CD4-positive, alpha-beta memory T cell (primary cell): ENCODE data around the gene SLC37A2. TPM values are rescaled to one million over a fixed set of nuclear protein-coding genes. Genes with fewer than 3 reads are reported as not detected.

Experiments
- CTCF ChIA-PET: fragments of 350-600 bp; sonication (Branson Sonifier 250); formaldehyde crosslinking; loops from one replicate; lab custom pipeline; 2021; ENCODE audit warnings: inconsistent platforms; ENCODE audit not compliant: partially characterized antibody; lab: Charles Lee
- POLR2A ChIA-PET: fragments of 350-600 bp; sonication (Branson Sonifier 250); formaldehyde crosslinking; loops from one replicate; lab custom pipeline; 2021; ENCODE audit not compliant: partially characterized antibody; lab: Charles Lee
- DNase-seq, 5 donors: peaks; one replicate each; pipeline versions ENCODE4 v3.0.0 to v3.0.0-alpha.2; 2020 to 2022; ENCODE audit warnings: mixed read lengths in 1 of 5
- H3K27ac ChIP-seq: one replicate; pipeline ENCODE4 v1.7.0; 2013; ENCODE audit warnings: low read depth, low read length
- H3K27me3 ChIP-seq: 2 replicates; pipeline ENCODE4 v1.7.0; 2013; ENCODE audit warnings: mild to moderate bottlenecking, low read length, moderate library complexity; ENCODE audit not compliant: insufficient read depth
- H3K36me3 ChIP-seq: 2 replicates; pipeline ENCODE4 v1.7.0; 2013; ENCODE audit warnings: mild to moderate bottlenecking, low read length, moderate library complexity; ENCODE audit not compliant: insufficient read depth
- H3K4me1 ChIP-seq: 2 replicates; pipeline ENCODE4 v1.7.0; 2013; ENCODE audit warnings: mild to moderate bottlenecking, low read length, moderate library complexity; ENCODE audit not compliant: insufficient read depth
- H3K4me3 ChIP-seq, 2 donors: one replicate each; pipeline ENCODE4 v1.7.0; 2013; ENCODE audit warnings: low read length in 2 of 2, mild to moderate bottlenecking in 1 of 2
- H3K9me3 ChIP-seq, 2 donors: one replicate each; pipeline ENCODE4 v1.7.0; 2013; ENCODE audit warnings: low read length in 2 of 2, control low read depth in 1 of 2; ENCODE audit not compliant: control insufficient read depth in 1 of 2
- H3K27ac Mint-ChIP-seq, 7 donors: one replicate each; pipeline ENCODE4 v1.8.0; 2020 to 2021; ENCODE audit warnings: mixed read lengths in 7 of 7, mild to moderate bottlenecking in 6 of 7, inconsistent platforms in 3 of 7, moderate library complexity in 3 of 7
- H3K27me3 Mint-ChIP-seq, 2 donors: one replicate each; pipeline ENCODE4 v1.8.0; 2020 to 2021; ENCODE audit warnings: mixed read lengths in 2 of 2
- H3K36me3 Mint-ChIP-seq, 2 donors: one replicate each; pipeline ENCODE4 v1.8.0; 2020 to 2021; ENCODE audit warnings: mixed read lengths in 2 of 2, inconsistent platforms in 1 of 2, mild to moderate bottlenecking in 1 of 2
- H3K4me1 Mint-ChIP-seq, 4 donors: one replicate each; pipeline ENCODE4 v1.8.0; 2020 to 2021; ENCODE audit warnings: mixed read lengths in 4 of 4, mild to moderate bottlenecking in 1 of 4
- H3K4me3 Mint-ChIP-seq, 8 donors: one replicate each; pipeline ENCODE4 v1.8.0; 2020 to 2021; ENCODE audit warnings: mixed read lengths in 8 of 8, mild to moderate bottlenecking in 7 of 8, moderate library complexity in 6 of 8, inconsistent platforms in 3 of 8
- H3K9me3 Mint-ChIP-seq, 8 donors: one replicate each; pipeline ENCODE4 v1.8.0; 2020 to 2021; ENCODE audit warnings: mixed read lengths in 8 of 8, mild to moderate bottlenecking in 5 of 8, inconsistent platforms in 3 of 8, moderate library complexity in 1 of 8
- intact Hi-C: fragments of 100-400 bp; cut with micrococcal nuclease; formaldehyde crosslinking; loops from one replicate; pipeline ENCODE4 v1.15.1; 2023
- polyA plus RNA-seq, 2 donors: library from polyadenylated mRNA; unstranded; fragments of 300-500 nt; fragmentation: Illumina TruSeq; gene quantifications; one replicate each; pipeline ENCODE4 v1.2.3, GENCODE V29; 2021
- total RNA-seq, 2 experiments: library from RNA; stranded (reverse); gene quantifications; one replicate each; pipeline ENCODE4 v1.2.3, GENCODE V29; 2021

The SLC37A2 gene
- total and polyA plus RNA-seq, 4 experiments from 2014 or later: 3.8 to 4.8 TPM; not detected in 2

DNA sequence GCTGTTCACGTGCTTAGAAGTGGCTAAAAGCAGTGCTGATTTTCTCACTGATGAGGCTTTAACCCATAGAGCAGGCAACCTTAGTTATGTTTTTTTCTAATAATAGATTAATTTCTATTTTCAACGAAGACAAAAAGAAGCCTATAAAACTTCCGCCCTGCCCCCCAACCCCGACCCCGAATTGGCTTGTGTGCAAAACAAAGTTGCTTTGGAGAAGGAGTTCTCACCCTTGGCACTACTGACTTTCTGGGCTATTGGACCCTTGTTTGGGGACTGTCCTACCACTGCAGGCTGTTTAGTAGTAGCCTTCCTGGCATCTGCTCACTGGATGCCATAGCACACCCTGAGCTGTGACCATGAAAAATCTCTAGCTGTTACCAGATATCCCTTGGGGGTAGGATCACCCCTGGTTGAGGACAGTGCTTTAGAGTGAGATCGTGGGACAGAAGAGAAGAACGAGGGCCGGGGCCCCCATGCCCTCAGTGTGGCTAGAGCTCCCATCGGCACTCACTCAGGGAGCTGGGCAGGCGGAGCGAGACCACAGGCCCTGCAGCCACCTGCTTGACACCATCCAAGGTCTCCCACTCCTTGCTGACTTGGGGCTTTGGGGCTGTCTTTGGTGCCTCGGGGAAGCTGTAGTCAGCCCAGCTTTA, 16.9 kb downstream of the SLC37A2 start:
- Histone ChIP-seq H3K36me3 (no peaks in the 10 kb centered on the region), H3K4me1 (no peaks in the 10 kb centered on the region), H3K27me3 (no peaks in the 10 kb centered on the region), H3K4me3 (no peak overlapping the region), H3K9me3 (no peaks in the 10 kb centered on the region), H3K27ac (no peak overlapping the region)
- ChIA-PET POLR2A (no interaction called here), CTCF (no interaction called here)
- intact Hi-C loops: no loop called here
- no peaks in the 10 kb centered on the region for H3K9me3 Mint-ChIP-seq
- peaks cover 8 to 12% of the 10 kb centered on the region in 2 donors for H3K27me3 Mint-ChIP-seq
- H3K27ac Mint-ChIP-seq: no peak overlapping the region
- no peak for DNase-seq
- peaks cover 0 to 1% (median 0%) of the 10 kb centered on the region in 4 donors for H3K4me1 Mint-ChIP-seq
- no peak overlapping the region for H3K4me3 Mint-ChIP-seq
- no peaks in the 10 kb centered on the region for H3K36me3 Mint-ChIP-seq

DNA sequence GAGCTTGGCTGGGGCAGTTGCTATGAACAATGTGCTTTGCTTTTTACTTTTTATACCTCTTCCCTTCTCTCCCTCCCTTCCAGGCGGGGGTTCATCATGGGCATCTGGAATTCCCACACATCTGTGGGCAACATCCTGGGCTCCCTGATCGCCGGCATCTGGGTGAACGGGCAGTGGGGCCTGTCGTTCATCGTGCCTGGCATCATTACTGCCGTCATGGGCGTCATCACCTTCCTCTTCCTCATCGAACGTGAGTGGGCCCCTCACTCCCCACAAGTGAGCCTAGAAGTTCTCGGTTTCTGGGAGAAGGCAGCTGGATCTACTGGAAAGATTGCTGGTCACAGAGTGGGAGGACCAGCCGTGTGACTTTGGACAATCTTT, 17.4 kb downstream of the SLC37A2 start:
- Histone ChIP-seq H3K4me1 (no peaks in the 10 kb centered on the region), H3K36me3 (no peaks in the 10 kb centered on the region), H3K9me3 (no peaks in the 10 kb centered on the region), H3K27me3 (no peaks in the 10 kb centered on the region), H3K27ac (no peak overlapping the region), H3K4me3 (no peak overlapping the region)
- DNase-seq: no peak
- intact Hi-C loops: no loop called here
- Mint-ChIP-seq H3K9me3 (no peaks in the 10 kb centered on the region), H3K4me3 (no peak overlapping the region), H3K36me3 (no peaks in the 10 kb centered on the region), H3K4me1 (peaks cover 0 to 1% (median 0%) of the 10 kb centered on the region in 4 donors), H3K27me3 (peaks cover 5 to 12% of the 10 kb centered on the region in 2 donors), H3K27ac (no peak overlapping the region)
- ChIA-PET CTCF (no interaction called here), POLR2A (no interaction called here)

DNA sequence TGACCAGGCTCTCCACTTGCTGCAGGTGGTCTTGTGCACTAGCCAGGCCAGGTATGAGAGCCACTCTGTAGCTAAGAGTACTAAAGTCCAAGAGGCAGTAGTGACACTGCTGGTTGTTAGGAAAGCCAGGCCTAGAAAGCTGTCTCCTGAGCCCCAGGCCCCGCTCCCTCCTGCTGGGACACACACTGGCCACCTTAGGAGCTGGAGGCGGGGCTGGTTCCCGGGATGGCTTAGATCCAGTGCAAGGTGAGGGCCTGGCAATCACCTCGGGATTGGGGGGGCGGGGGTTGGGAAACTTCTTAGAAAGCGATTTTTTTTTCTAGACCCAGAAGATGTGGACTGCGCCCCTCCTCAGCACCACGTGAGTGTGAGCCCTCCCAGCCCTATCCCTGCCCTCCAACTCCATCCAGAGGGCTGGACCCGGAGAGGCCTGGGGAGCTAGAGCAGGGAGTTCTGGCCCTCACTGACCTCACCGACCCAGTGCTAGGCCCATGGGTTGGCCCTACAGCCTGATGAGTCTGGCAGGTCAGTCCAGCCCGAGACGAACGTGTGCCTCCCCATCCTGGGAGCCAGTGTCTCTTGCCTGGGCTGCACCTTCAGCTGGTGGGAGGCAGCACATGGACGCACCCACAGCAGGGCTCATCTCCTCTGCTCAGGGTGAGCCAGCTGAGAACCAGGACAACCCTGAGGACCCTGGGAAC, 18.1 kb downstream of the SLC37A2 start:
- Mint-ChIP-seq H3K9me3 (no peaks in the 10 kb centered on the region), H3K4me1 (peaks cover 0 to 1% (median 0%) of the 10 kb centered on the region in 4 donors), H3K4me3 (no peak overlapping the region), H3K27me3 (peaks cover 5 to 14% of the 10 kb centered on the region in 2 donors), H3K36me3 (no peaks in the 10 kb centered on the region), H3K27ac (no peak overlapping the region)
- intact Hi-C loops: no loop called here
- Histone ChIP-seq H3K9me3 (no peaks in the 10 kb centered on the region), H3K36me3 (no peaks in the 10 kb centered on the region), H3K27me3 (no peaks in the 10 kb centered on the region), H3K4me3 (no peak overlapping the region), H3K4me1 (no peaks in the 10 kb centered on the region), H3K27ac (no peak overlapping the region)
- CTCF ChIA-PET: no interaction called here
- no peak for DNase-seq
- POLR2A ChIA-PET: no interaction called here

DNA sequence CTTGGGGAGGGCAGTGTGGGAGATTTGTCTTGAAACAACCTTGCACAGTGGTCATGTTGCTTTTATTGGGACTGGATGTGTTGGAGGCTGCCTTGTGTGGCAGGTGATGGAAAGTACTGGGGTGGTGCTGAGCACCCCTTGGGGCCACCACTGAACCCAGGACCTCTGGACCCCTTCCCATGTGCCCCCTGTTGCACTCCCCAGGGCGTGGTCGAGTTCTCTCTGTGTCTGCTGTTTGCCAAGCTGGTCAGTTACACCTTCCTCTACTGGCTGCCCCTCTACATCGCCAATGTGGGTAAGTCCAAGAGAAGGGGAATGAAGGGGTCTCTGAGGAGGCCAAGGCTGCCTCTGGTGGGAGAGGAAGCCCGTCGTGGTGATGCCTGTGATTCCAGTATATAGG, 18.9 kb downstream of the SLC37A2 start:
- H3K27ac ChIP-seq: no peak overlapping the region
- H3K9me3 ChIP-seq: no peaks in the 10 kb centered on the region
- no peaks in the 10 kb centered on the region for H3K36me3 ChIP-seq
- CTCF ChIA-PET: no interaction called here
- POLR2A ChIA-PET: no interaction called here
- no peak for DNase-seq
- Mint-ChIP-seq H3K4me3 (no peak overlapping the region), H3K4me1 (peaks cover 0 to 1% (median 0%) of the 10 kb centered on the region in 4 donors), H3K27me3 (peaks cover 5 to 14% of the 10 kb centered on the region in 2 donors), H3K27ac (no peak overlapping the region), H3K36me3 (no peaks in the 10 kb centered on the region), H3K9me3 (no peaks in the 10 kb centered on the region)
- no peaks in the 10 kb centered on the region for H3K4me1 ChIP-seq
- intact Hi-C loops: no loop called here
- H3K27me3 ChIP-seq: no peaks in the 10 kb centered on the region
- no peak overlapping the region for H3K4me3 ChIP-seq

DNA sequence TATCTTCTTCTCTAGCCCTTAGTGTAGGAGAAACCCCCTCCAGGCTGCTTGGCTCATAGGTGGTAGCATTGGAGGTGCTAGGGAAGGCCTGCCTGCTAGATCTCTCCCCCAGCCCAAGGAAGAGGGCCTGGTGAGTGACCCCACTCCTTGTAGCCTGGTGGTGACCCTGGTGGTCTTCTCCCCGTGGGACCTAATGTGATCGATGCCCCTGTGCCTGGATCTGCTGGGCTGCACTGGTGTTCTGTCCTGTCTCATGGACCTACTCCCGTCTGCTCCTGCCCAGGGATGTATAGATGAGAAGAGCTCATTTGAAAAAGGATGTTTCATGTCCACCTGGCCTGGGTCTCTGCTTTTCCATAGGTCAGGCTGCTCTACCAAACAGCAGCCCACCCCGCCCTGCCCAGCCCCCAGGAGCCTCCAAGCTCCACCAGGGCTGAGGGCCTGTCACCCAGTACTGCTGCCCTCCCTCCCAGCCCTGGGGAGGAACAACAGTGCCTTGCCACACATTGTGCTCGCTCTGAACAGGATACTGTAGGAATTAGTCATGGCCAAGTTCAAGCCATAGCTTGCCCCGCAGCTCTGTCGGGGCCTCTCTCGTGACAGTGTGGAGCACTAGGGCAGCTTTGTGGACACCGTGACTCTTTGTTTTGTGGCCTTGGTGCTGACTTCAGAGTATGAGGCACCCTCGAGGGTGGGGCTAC, 19.7 kb downstream of the SLC37A2 start:
- Histone ChIP-seq H3K36me3 (no peaks in the 10 kb centered on the region), H3K4me1 (no peaks in the 10 kb centered on the region), H3K27me3 (no peaks in the 10 kb centered on the region), H3K9me3 (no peaks in the 10 kb centered on the region), H3K27ac (no peak overlapping the region), H3K4me3 (no peak overlapping the region)
- H3K27me3 Mint-ChIP-seq: peaks cover 5 to 13% of the 10 kb centered on the region in 2 donors
- H3K4me1 Mint-ChIP-seq: peaks cover 0 to 1% (median 0%) of the 10 kb centered on the region in 4 donors
- H3K27ac Mint-ChIP-seq: no peak overlapping the region
- H3K36me3 Mint-ChIP-seq: no peaks in the 10 kb centered on the region
- POLR2A ChIA-PET: no interaction called here
- H3K9me3 Mint-ChIP-seq: no peaks in the 10 kb centered on the region
- no peak for DNase-seq
- no peak overlapping the region for H3K4me3 Mint-ChIP-seq
- intact Hi-C loops: no loop called here
- CTCF ChIA-PET: no interaction called here

DNA sequence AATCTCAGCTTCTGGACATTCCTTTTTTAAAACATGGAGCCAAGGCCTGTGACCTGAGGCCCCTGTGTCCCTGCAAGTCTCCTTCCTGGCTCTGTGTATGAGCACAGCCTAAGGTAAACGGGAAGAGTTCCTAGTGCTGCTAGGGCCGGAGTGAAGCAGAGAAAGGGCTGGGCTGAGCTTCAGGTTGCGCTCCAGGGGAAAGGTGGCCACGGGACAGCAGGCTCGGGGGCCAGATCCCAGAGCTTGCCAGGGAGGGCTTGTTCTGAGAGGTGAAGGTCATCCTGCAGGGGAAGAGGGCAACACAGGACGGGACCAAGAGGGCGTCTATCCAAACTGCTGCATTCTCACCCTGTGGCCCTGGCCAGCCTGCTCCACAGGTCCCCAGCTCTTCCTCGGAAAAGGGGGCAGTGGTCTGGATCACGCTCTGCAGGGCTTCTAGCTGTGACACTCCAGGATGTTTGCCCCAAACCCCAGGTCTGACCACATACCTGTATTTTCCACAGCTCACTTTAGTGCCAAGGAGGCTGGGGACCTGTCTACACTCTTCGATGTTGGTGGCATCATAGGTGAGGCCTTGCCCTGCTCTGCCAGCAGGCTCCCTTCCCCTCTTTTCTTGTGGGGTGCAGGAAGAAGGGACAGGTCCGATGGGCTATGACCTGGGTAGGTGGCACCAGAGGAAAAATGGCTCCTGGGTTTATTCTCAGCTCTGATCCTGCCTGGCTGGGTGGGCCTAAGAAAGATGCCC, 20.4 kb downstream of the SLC37A2 start:
- no peaks in the 10 kb centered on the region for H3K36me3 ChIP-seq
- DNase-seq: no peak
- ChIA-PET POLR2A (no interaction called here), CTCF (no interaction called here)
- H3K27me3 ChIP-seq: no peaks in the 10 kb centered on the region
- peaks cover 0 to 1% (median 0%) of the 10 kb centered on the region in 4 donors for H3K4me1 Mint-ChIP-seq
- no peaks in the 10 kb centered on the region for H3K4me1 ChIP-seq
- peaks cover 2 to 7% of the 10 kb centered on the region in 2 donors for H3K27me3 Mint-ChIP-seq
- no peaks in the 10 kb centered on the region for H3K9me3 Mint-ChIP-seq
- no peaks in the 10 kb centered on the region for H3K36me3 Mint-ChIP-seq
- H3K27ac Mint-ChIP-seq: no peak overlapping the region
- no peaks in the 10 kb centered on the region for H3K9me3 ChIP-seq
- intact Hi-C loops: no loop called here
- H3K4me3 Mint-ChIP-seq: no peak overlapping the region
- no peak overlapping the region for H3K4me3 ChIP-seq
- H3K27ac ChIP-seq: no peak overlapping the region

DNA sequence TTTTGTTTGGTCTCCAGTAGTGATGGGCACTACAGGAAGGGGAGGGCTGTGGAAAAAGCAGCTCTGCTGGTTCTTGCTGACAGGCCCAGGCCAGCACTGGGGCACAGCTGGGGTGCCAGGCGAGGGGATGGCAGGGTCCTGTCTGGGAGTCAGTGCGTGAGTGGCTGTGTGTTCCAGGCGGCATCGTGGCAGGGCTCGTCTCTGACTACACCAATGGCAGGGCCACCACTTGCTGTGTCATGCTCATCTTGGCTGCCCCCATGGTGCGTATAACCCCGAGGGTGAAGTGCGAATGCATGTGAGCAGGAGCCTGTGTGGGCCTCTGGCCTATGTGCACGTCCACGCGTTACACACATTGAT, 20.9 kb downstream of the SLC37A2 start:
- Histone ChIP-seq H3K4me3 (no peak overlapping the region), H3K36me3 (no peaks in the 10 kb centered on the region), H3K27me3 (no peaks in the 10 kb centered on the region), H3K27ac (no peak overlapping the region), H3K4me1 (no peaks in the 10 kb centered on the region), H3K9me3 (no peaks in the 10 kb centered on the region)
- Mint-ChIP-seq H3K9me3 (no peaks in the 10 kb centered on the region), H3K27me3 (peaks cover 2 to 7% of the 10 kb centered on the region in 2 donors), H3K36me3 (no peaks in the 10 kb centered on the region), H3K4me3 (no peak overlapping the region), H3K4me1 (peaks cover 0 to 1% (median 0%) of the 10 kb centered on the region in 4 donors), H3K27ac (no peak overlapping the region)
- ChIA-PET POLR2A (no interaction called here), CTCF (no interaction called here)
- intact Hi-C loops: no loop called here
- no peak for DNase-seq
